Bronchial epithelial cell (primary cell): ENCODE measurements around the gene TBCCD1. TPM values are rescaled to one million over a fixed set of nuclear protein-coding genes. Genes with fewer than 3 reads are reported as not detected.
"Not testable (repeated sequence)": the region's sequence is repeated elsewhere in the genome, so short reads cannot be mapped to it uniquely, and the experiment has no call there.

Experiments used
- DNase-seq: peaks from one replicate; pipeline ENCODE4 v3.0.0-alpha.2; 2010; ENCODE audit warnings: low read depth
- FAIRE-seq: peaks from 2 replicates; lab custom pipeline; 2011; peaks lifted over from hg19 to GRCh38; lab: Jason Lieb, UNC
- H3K27me3 ChIP-seq: 2 replicates; pipeline ENCODE4 v1.5.1; 2011; ENCODE audit warnings: low read length; ENCODE audit not compliant: control insufficient read depth, insufficient read depth
- H3K36me3 ChIP-seq: 2 replicates; pipeline ENCODE4 v1.5.1; 2011; ENCODE audit warnings: low read length; ENCODE audit not compliant: control insufficient read depth, insufficient read depth
- H3K4me3 ChIP-seq: 2 replicates; pipeline ENCODE4 v1.5.1; 2011; ENCODE audit warnings: mild to moderate bottlenecking, low read depth, low read length, control low read depth
- CTCF ChIP-seq: IDR thresholded peaks from 2 replicates; pipeline ENCODE4 v1.5.1; 2011; ENCODE audit warnings: mild to moderate bottlenecking, moderate library complexity, low read length, control low read depth, inconsistent platforms; ENCODE audit not compliant: insufficient read depth, severe bottlenecking
- total RNA-seq: library from RNA; depleted of rRNA; stranded (reverse); fragments of >200 nt; gene quantifications from 2 replicates; pipeline ENCODE4 v1.2.1, GENCODE V29; 2014

Gene TBCCD1
- total RNA-seq, 1 donor from 2014 or later, result 13.7 TPM

GRCh38 chr3:186540221-186540834 is 26.8 kb downstream of the TBCCD1 start:
- Histone ChIP-seq H3K36me3 (no peaks in the 10 kb centered on the region), H3K27me3 (no peaks in the 10 kb centered on the region), H3K4me3 (no peak overlapping the region)
- TF ChIP-seq CTCF, result peak; percentile 53
- DNase-seq (peak; percentile 83), FAIRE-seq (peak; percentile 64)

GRCh38 chr3:186538779-186539178 is 28.4 kb downstream of the TBCCD1 start:
- no peak for TF ChIP-seq CTCF
- FAIRE-seq (no peak), DNase-seq (no peak)
- H3K36me3 ChIP-seq, result no peaks in the 10 kb centered on the region
- H3K4me3 ChIP-seq, result no peak overlapping the region
- H3K27me3 ChIP-seq, result no peaks in the 10 kb centered on the region

DNA sequence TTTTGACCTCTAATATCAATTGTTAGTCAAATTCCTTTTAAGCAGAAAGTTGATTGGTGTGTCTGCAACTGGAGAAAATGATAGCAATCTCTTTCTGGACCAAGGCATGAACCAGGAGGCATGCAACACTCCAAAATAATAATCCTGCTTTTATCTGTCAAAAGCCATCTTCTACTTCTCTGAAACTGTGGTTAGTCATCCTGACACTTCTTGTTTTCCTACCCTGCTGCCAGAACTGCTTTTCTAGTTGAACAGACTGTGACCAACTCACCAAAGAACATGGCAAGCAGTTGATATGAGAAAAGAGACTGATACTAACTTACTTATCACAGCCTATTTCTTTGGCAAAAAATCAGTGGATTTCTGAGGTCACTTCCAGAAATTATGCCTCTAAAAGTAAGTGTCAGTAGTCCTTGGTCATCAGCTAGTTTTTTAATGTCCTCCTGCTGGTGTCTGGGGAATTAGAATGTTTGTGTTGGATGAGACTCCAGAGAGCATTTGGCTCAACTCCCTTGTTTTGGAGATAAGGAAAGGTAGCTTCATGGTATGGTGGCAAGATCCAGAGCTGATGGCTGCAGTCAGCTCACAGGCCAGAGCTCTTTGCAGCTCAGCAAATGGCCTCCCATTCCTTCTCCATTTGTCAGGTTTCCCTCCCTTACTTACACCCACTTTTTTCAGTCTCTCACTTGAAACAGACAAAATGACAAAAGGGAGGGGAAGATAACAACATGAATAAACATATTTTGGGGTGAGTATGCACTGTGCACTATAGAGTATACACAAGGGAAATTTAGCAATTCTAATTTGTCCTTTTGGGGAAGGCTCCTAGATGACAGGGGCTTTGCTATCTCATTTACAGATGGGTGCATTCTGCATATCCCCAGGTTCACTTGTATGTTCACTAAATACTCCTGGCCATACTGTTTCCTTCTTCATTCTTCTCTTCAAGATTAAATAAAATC is 30.0 kb downstream of the TBCCD1 start:
- no peak overlapping the region for H3K4me3 ChIP-seq
- no peaks in the 10 kb centered on the region for H3K36me3 ChIP-seq
- no peaks in the 10 kb centered on the region for H3K27me3 ChIP-seq
- no peak for FAIRE-seq
- TF ChIP-seq CTCF, result no peak
- DNase-seq, result no peak

DNA sequence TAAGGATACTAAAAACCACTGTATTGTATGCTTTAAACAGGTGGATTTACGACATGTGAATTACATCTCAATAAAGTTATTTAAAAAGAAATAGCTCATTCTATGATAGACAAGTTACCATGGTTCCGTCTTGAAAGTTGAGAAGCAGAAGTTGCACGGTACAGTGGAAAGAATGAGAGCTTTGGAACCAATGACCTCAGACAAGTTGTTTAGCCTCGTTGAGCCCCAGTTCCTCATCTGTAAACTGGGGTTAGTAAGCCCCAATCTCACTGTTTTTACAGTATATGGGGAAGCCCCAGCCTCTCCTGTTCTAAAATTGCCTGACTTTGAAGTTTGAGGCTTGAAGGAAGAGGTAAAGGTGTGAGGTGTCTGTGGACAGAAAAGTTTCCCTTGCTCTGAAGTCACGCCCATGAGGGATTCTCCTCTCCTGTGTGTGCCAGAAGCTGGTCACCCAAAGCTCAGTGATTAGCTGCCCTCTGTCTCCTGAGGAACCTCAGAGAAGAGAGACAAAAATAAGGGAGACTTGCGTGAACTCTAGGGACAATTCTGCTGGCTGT is 32.9 kb downstream of the TBCCD1 start:
- no peak for TF ChIP-seq CTCF
- FAIRE-seq, result no peak
- Histone ChIP-seq H3K27me3 (no peaks in the 10 kb centered on the region), H3K4me3 (no peak overlapping the region), H3K36me3 (no peaks in the 10 kb centered on the region)
- no peak for DNase-seq

DNA sequence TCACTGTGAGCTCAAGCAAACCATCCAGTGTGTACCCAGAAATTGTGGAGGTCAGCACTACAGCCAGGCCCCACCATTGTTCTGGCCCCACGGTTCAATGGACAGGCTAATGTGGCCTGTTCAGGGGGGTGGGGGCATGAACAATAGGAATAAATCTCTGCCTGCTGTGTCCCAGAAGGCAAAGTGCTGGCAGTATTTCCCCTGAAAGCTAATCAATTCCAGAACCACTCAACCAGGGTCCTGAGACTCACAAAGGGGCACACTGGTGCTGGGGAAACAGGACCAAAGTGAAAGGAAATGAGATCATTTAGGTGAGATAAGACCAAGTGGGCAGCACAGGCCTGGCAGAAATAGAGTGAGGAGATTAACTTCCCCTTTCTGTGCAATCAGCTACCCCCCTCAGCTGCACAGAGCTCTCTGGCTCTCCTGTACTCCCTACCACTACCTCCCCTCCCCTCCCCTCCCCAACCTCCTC is 34.5 kb downstream of the TBCCD1 start:
- FAIRE-seq (no peak), DNase-seq (no peak)
- Histone ChIP-seq H3K27me3 (no peaks in the 10 kb centered on the region), H3K4me3 (no peak overlapping the region), H3K36me3 (no peaks in the 10 kb centered on the region)
- TF ChIP-seq CTCF, result no peak

DNA sequence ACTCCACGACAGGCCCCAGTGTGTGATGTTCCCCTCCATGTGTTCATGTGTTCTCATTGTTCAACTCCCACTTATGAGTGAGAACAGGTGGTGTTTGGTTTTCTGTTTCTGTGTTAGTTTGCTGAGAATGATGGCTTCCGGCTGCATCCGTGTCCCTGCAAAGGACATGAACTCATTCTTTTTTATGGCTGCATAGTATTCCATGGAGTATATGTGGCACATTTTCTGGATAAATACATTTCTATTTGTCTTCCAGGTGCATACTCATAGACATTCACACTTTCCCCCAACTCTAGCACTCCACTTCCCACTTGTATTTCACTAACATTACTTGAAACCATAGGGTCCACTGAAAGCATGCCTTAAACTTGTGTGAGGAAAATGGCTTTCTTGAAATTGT is 35.4 kb downstream of the TBCCD1 start:
- not testable (repeated sequence) for H3K4me3 ChIP-seq, DNase-seq, H3K36me3 ChIP-seq, FAIRE-seq, H3K27me3 ChIP-seq
